AG20443 (cell line): ENCODE data around the gene SORCS2.
A peak's percentile ranks its signal among the peaks of the same experiment; 100 is the strongest.

Source experiments
- DNase-seq: peaks from one replicate; pipeline ENCODE4 v3.0.0; 2012; ENCODE audit warnings: low spot score, mixed read lengths

Gene SORCS2

DNA sequence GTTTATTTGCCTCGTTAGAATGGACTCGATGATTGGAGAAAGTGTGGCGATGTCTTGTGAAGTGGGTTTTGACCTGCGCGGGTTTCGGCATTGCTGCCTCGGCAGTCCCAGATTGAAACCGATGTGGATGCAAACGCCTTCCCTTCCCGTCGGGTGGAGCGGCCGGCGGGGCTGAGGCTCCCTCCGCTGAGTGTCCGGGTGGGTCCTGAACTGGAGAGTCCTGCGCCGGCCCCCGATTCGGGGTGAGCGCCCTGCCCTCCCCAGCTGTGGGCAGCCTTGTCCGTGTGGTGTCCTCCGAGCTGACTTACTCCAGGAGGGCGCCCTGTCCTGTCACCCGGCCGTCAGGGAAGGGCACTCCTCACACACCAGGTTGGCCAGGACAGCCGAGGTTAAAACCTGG, 317.7 kb downstream of the SORCS2 start:
- no peak for DNase-seq

DNA sequence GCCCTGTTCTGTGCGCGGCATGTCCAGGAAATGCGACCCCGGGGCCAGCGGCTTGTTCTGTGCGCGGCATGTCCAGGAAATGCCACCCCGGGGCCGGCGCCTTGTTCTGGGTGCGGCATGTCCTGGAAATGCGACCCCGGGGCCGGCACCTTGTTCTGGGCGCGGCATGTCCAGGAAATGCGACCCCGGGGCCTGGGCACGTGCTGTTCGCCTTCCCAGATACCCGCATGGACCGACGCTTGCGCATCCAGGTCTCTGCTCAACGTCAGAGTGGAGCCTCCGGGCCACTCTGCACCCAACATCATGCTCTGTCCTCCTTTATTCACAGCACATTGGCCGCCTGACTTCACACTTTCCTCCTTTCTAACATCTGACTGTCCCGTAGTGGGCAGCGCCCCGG, 318.2 kb downstream of the SORCS2 start:
- DNase-seq: no peak

DNA sequence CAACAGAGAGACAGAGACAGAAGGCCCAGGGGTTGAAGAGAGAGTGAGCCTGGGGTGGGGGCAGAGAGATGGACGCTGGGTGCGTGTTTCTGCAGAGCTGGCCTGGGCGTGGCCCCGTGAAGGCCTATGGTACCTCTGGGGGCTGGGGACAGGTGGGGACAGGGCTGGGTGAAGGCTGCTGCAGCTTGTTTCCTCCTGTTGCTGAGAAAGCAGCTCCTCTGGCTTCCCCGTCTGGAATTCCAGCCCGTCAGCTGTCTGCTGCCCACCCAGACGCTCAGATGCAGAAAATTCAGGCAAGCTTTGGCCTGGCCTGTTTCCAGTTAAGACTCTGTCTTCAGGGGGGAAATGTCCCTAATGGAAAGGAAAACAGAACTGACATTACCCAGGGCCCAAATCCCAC, 319.2 kb downstream of the SORCS2 start:
- DNase-seq: no peak

DNA sequence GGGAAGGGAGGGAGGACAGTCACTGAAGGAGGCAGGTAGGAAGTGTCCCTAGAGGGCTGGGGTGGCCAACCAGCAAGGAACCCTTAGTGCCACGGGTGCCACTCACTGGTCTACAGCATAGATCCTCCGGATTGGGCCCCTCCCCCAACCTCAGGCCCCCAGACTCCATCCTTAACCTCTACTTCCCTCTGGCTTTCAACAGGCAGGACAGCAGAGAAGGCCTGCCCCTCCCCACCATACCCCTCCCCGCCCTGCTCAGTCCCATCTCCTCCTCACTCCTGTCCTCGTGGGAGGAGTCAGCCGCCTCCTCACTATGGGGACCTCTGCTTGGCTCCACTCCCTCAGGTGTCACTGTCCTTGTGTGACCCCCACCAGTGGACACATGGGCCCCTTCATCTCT, 320.1 kb downstream of the SORCS2 start:
- DNase-seq: no peak

DNA sequence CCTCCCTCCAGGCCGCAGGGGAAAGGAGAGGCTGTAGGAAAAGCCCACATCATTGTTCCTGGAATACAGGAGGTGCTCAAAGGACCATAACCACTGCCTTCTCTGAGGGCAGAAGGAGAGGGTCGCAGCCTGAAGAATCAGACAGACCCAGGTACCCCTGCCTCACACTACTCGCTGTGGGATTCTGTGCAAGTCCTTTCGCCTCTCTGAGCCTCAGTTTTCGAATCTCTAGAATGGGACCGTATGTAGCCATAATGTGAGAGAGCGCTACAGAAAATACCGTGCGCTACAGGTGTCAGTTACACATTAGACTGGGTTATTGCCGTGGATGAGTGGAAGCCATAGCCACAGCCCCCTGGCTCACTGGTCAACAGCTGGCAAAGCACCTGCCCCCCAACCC, 320.6 kb downstream of the SORCS2 start:
- no peak for DNase-seq

DNA sequence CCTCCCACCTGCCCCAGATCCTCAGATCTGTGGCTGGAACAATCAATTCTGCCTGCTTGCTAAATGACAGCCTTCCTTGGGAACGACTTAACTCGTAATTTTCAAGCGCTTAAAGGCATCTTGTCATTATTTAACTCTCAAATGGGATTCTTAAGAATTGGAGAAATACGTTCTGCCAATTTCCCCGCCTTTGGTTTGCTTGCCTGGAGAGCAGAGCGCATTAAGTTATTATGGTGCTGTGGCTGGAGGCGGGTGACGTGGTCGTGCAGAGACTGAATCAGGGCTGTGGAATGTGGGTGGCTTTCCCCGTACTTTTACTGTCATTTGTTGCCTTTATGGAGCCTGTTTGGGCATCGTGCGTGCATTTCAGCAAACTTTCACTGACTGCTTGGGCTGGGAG, 321.3 kb downstream of the SORCS2 start:
- DNase-seq: peak; percentile 47

DNA sequence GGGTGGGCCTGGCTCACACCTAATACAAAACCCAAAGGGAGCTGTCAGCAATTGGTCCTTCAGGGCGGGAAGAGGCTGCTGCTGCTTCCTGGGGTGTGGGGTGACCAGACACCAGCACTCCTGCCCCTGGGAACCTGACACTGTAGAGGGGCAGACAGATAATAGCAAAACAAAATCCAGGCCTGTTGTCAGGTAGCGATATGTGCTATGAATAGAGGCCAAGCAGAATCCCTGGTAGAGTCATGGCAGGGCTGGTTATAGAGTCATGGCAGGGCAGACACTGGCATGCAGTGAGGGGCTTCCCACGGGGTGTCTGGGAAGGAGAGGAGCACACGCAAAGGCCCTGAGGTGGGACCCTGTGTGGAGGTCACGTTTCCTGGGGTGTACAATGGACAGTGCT, 321.9 kb downstream of the SORCS2 start:
- no peak for DNase-seq

DNA sequence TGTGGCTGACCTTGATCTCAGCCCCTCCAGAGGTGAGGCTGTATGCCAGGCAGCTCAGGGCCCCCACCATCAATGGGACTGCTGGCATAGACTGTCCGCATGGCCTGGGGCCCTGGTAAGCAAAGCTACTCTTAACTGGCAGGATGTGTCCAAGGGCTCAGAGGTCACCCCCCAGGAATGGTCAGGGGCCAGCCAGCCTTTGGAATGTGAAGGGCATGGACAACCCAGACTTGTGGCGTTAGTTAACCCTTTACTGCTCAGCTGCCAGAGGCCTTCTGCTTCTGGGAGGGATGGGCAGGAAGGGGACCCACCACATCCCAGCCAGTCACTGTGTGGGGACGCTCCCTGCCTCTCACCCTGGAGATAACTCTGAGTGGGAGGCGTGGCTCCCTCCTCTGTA, 322.5 kb downstream of the SORCS2 start:
- DNase-seq: no peak

DNA sequence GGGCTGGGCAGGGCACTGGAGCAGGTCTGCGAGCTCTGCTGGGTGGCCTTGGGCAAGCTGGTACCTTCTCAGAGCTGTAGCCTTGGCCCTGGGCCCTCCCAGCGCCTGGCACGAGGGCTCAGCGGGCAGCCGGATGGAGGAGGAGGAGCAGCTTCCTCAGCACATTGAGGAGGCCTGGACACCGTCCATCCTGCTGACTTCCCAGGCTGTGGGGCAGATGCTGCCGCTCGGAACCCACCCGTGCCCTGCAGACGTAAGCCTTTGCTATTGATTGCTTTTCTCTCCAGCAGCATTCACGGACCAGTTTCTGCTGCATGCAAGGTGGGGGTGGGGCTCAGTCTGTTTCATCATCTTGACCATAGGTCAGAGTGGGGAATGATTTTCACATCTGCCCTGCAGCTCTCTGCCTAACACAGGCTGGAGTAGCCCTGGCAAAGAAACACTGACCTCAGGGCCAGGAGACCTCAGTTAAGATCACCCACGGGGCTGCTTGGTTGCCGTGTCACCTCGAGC, 323.1 kb downstream of the SORCS2 start:
- no peak for DNase-seq

DNA sequence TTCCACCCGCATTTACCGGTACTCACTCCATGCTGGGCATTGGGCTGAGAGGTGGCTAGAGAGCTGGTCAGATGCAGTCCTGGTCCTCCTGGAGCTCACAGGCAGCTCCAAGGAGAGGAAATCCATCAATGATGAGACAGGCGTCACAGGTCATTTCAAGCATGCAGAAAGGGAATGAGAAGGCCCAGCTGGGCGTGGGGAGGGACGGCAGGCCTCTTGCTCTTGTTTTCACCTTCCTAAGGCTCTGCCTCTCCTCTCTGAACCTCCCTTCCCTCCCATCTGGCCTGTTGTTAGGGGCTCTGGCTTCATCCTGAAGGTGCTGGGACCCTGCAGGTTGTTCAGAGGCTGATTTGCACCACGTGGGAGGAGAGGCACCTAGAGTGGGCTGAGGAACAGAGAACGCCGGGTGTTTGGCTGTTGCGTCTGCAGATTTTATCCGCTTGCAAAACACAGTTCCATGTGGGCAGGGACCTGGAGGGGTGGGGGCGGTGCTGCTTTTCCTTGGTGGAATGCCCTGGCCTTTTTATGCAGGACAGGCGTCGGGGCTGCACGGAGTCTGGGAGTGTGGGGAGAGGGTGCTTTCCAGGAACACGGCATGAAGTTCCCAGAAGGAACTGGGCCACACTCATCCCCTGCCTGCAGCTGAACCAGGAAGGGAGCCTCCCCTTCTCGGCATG, 323.9 kb downstream of the SORCS2 start:
- no peak for DNase-seq

DNA sequence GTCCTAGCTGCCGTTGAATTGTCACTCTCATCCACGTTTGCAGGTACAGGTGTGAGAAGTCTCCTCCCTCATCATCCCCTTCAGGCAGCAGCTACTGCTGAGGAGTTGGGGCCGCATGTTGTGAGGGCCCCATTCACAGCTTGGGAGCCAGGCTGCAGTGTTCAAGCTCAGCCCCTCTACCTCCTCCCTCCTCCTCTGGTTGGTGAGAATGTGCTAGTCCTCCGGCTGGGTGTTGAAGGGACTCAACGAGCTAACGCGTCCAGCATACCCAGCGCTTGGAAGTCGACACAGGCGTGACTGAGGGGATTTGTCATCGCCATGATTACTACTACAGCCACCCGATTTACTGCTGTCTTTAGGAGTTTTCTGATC, 324.4 kb downstream of the SORCS2 start:
- no peak for DNase-seq

DNA sequence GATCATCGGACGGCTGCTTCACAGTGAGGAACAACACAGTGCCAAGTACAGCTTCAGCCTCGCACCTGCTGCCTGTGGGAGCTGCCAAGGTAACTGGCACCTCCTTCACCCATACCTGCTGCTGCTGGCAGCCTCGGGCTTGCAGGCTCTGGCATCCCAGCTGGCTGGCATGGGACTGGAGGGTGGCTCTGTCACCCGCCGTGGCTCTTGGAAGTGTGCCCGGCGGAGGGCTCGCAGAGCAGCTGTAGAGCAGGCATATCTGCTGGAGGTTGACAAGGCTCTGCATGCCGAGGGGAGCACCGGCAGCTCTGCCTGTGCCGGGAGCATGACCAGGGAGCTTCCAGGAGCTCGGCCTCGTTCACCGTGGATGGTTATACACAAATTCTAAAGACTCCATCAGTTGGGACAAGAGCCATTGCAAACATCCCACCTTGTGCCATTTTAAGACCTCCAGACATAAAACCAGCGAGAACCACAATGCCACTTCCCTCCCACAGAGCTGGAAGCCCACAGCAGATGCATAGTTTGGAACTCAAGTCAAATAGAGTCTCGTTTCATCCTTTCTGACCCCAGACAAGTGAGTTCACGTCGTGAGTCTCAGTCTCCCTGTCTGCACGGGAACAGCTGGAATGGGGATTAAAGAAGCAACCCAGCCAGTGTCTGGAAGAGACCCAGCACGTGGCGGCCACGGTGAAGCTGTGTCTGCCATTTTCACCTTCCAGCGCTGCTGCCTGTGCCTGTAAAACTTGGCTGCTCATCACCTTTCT, 326.7 kb downstream of the SORCS2 start:
- no peak for DNase-seq

DNA sequence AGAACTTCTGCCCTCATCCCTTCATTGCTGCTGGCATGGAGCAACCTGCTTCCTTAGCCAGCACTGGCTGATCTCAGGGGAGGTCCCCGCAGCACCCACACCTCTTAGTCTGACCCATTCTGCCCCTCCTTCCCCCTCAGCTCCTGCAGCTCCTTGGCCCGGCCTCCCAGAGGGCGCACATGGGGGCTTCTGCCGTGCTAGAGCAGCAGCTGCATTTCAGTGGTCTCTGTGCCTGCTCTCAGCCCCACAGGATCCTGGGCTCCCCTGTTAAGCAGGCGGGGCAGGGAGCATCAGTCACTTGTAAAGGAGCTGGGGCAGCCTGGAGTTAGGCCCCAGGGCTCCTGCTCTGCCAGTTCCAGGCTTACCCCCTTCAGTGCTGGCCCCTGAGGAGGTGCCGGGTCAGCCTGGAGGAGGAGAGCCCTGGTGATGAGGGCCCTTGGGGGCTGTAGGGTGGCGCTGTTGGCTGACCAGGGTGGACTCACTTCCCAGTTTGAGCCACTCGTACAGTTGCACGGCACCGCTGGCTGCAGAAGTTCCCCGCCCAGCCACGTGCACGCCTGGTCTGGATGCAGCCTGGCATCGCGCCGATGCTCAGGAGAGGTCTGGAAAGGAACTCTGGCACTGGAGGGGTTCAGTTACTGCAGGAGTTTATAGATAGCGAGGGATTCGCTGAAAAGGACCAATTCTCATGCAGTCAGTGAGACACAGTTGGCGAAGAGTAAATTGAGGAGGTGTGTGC, 327.5 kb downstream of the SORCS2 start:
- DNase-seq: no peak

DNA sequence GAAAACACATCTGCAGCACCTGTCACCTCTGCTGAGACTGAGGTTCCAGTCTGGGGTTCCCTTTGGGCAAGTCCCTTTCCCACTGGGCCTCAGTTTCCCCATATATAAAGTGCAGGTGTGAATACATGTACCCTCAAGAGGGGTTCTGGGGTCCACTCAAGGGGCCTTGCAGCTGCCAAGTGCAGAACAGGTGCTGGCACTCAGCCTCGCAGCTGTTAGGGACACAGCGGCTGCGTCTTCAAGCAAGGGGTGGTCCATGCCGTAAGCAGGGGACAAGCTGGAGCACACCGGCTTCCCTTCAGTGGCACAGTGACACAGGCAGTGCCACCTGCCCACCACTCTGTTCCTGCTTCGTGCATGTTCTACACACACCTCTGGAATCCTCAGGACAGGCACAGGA, 329.3 kb downstream of the SORCS2 start:
- no peak for DNase-seq

DNA sequence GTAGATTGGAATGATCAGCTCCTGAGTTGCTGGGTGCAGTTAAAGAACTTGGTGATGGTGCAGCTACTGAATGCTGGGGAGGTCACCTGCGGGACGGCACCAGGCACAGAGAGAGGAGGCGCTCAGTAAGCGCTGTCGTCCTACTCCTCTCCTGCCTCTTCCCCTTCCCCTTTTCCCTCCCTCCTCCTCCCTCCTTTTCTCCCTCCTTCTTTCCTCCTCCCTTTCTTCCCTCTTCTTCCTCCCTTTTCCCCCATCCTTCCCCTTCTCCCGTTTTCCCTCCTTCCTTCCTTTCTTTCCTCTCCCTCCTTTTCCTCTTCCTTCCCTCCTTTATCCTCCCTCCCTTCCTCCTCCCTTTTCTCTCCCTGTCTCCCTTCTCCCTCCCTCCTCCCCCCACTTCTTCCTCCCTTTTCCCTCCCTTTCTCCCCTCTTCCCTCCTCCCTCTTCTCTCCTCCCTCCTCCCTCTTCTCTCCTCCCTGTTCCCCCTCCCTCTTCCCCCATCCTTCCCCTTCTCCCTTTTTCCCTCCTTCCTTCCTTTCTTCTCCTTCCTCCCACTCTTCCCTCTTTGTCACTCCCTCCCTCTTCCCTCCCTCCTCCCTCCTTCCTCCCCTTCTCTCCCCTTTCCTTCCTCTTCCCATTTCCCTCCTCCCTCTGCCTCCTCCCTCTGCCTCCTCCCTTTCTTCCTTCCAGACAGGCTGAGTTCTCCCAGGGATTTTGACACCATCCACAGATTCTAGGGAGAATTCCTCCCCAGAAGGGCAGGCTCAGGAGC, 330.3 kb downstream of the SORCS2 start:
- no peak for DNase-seq

DNA sequence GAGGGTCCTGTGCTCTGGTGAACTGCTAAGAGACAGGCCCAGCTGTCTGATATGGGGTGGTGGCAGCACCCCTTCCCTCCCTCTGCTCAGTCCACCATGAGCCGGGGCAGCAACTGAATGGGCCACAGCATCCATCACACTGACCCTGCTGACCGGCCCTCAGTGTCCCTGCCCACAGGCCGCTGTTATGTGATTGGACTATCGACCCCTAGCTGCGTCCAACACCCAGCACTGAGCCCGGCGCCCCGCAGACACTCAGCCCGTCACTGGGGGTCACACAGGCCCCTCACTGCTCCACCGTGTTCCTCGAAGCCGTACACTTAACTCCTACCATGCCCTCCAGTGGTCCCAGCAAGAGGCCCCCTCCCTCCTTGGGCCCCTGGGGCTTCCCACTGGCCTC, 331.2 kb downstream of the SORCS2 start:
- DNase-seq: no peak

DNA sequence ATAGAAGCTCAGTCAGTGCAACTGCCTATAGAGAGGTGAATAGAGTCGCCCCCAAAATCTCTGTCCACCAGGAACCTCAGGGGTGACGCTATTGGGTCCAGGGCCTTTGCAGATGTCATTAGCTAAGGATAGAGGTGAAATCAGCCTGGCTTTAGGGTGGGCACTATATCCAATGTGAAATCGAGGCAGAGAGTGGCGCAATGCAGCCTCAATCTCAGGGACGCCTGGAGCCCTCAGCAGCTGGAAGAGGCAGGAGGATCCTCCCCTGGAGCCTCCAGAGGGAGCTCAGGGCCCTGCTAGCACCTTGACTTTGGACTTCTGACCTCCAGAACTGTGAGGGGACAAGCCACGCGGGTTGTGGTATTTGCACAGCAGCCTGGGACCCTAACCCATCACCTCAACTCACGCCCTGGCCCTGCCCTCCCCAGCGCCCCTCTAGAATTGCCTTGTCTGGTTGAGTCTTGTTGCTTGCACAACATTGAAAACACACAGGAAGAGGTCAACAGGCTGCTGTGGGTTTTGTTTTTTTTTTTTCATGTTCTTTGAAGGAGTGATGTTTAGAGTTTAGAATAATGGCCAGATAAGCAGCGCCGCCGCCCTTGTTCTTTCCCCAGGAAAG, 331.8 kb downstream of the SORCS2 start:
- no peak for DNase-seq

DNA sequence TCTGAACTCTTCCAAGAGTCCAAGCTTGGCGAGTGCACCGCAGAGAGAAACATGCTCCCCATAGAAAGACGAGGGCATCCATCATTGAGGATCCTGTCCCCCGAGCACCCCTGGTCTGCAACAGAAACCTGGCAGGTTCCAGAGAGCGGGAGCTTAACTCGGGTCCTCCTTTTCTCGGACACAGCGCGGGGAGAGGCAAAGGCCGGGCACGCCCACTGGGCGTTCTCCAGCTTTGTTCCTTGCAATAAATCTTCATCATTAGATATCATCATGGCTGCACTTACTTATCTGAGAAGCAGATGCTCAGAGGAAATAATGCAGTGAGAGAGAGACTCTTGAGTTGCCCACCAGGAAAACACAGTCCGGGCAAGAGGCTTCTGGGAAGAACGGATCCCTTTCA, 332.5 kb downstream of the SORCS2 start:
- DNase-seq: no peak

DNA sequence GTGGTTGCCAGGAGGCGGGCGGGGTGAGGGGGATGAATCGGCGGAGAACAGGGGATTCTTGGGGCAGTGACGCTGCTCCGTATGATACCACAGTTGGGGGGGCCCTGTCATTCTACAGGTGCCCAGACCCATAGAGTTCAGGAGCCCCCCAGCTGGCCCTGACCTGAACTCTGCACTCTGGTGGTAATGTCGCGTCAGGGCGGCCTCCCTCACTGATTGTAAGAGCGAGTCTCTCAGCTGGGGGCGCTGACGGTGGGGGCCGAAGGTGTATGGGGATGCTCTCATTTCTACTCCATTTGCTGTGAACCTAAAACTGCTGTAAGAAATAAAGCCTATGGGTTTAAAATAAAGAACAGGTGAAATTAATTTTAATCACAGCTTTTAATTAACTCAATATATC, 334.2 kb downstream of the SORCS2 start:
- DNase-seq: no peak

DNA sequence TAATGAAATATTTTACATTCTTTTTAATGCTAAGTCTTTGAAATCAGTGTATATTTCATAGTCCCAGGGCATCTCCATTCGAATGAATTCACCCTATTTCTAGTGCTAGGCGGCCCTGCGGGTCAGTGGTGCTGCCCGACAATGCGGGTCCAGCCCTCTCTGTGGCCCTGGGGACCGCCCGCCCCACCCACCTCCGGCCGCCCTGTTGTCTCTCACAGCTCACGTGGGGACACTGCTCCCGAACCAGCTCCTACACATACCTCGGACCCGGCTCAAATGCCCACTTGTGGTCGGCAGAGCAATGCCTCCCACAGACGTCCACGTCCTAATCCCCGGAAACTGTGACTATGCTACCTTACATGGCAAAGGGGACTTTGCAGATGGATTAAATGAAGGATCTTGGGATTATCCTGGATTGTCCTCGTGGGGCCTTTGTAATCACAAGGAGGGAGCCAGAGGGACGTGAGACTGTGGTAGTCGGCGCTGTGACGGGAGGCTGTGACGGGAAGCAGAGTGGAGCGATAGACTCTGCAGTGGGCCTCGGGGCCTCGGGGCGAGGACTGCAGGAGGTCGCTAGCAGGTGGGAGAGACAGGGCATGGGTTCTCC, 334.7 kb downstream of the SORCS2 start:
- DNase-seq: no peak

DNA sequence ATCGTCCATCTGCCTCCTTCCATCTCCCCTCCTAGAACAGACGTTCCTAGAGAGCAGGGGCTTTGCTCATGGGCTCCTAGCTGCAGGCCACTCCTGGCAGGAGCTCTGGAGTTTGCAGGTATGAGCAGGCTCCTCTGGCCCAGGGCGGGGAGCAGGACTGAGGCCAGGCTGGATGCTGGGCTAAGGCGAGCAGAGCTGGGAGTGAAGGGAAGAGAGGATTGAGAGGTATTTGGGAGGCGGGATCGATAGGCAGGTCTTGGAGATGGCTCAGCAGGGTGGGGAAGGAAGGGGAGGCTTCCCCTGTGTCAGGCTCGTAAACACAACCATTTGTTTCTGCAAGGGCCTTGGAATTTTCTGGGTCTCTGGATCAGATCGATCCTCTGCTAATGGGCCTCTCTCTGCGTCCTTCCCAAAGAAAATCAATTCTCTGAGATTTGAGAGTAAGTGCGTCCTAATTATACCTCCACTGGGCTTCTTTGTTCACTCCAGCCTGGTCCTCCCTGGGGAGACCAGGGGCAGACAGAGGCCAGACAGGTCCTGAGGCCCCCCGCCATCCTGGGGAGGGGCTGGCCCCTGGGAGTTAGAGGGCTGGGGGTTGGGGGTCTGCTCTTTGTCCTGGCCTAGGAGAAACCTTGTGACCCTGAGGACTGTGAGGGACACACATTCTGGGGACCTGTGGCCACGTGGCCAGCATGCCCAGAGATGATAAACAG, 337.2 kb downstream of the SORCS2 start:
- DNase-seq: no peak
